ENCODE results near the gene FRK.
"Not testable (repeated sequence)": the region's sequence is repeated elsewhere in the genome, so short reads cannot be mapped to it uniquely, and the experiment has no call there.

FRK gene

GRCh38 chr6:115934145-115934544 lies 126.5 kb downstream of the FRK start:
- DNase-seq, result no peak

GRCh38 chr6:115932481-115932880 lies 128.2 kb downstream of the FRK start:
- no peak for DNase-seq

GRCh38 chr6:115928000-115928399 lies 132.7 kb downstream of the FRK start:
- DNase-seq, result not testable (repeated sequence)

GRCh38 chr6:115922971-115923370 lies 137.7 kb downstream of the FRK start:
- DNase-seq, result no peak

- DNase-seq, result no peak
These were observed 146.6 kb downstream of the FRK start for GRCh38 chr6:115914098-115914497.

GRCh38 chr6:115909923-115910546 lies 150.7 kb downstream of the FRK start:
- DNase-seq, result no peak

DNA sequence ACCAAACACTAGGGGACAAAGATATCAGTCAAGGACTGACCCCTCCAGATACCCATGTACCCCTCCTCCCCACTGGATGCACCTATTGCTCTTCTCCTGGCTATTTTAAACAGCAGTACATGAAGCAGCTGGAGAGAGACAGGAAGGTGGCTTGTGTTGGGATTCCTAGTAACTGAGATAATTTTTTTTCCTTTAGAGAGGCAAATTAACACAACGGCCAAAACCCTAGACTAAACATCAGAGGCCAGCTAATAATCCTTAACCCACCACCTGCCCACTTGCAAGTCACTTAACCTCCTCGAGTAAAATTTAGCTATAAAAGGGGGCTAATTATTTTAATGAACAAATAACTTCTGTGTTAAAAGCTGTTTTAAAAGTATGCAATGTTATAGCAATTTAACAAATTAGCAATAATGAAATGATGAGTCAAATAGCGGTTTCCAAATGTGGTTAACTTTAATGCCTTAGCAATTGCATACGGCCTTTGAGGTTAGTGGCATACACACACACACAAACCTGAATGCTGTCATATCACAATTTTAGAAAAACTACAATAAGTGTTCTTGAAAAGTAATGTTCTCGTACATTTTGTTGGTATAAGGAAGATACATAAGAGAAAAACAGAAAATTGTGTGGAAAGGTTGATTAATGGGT lies 151.7 kb downstream of the FRK start:
- DNase-seq, result no peak

- DNase-seq, result no peak
These were observed 155.2 kb downstream of the FRK start for GRCh38 chr6:115905471-115905870.

DNA sequence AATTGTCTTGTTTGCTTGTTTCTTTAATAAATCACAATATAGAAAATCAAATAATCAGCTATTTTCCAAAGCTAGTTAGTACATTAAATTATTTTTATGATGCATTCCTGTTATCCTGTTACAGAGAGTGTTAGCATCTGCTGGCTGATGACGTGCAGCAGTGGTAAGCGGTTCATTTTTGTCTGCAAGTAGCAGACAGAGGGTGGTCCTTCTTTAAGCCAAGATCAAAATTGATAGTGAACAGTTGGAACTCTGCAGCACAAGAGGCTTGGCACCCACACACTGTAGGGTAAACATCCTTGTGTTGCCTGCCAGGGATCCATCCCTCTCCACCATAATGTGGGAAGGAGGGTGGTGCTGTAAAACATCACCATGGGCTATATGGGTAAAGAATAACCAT lies 158.3 kb downstream of the FRK start:
- DNase-seq, result no peak

- DNase-seq, result no peak
These were observed 158.8 kb downstream of the FRK start for GRCh38 chr6:115901896-115902295.

DNA sequence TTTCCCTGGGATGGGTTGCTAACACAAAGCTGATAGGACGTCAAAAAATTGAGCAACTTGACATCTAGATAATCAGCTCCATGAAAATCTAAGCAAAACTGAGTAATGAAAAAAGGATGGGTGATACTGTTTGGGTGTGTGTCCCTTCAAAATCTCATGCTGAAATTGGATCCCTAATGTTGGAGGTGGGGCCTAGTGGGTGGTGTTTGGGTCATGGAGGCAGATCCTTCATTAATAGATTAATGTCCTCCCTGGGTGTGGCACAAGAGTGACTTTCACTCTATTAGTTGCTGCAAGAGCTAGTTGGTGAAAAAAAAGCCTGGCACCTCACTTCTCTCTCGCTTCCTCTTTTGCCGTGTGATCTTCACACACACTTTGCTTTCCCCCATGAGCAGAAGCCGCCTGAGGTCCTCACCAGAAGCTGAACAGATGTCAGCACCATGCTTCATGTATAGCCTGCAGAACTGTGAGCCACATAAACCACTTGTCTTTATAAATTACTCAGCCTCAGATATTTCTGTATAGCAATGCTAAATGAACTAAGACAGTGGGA lies 160.9 kb downstream of the FRK start:
- DNase-seq, result no peak

DNA sequence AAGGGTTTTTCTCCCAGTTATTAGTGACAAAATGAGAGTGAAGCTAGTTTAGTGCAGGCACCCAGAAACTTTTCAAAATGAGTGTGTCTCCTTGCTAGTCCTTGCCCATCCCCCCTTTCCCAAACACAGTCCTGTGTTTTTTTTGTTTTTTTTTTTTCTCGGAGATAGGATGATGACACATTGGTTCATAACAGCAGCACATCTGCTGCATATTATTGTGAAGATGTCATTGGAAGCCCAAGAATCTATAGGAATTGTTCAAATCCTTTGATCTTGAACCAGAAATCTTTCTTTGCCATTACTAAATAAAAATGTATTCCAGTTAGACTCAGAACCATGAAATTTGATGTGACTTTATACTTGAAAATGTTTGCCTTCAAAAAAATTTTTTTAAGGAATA lies 162.4 kb downstream of the FRK start:
- DNase-seq, result no peak

DNA sequence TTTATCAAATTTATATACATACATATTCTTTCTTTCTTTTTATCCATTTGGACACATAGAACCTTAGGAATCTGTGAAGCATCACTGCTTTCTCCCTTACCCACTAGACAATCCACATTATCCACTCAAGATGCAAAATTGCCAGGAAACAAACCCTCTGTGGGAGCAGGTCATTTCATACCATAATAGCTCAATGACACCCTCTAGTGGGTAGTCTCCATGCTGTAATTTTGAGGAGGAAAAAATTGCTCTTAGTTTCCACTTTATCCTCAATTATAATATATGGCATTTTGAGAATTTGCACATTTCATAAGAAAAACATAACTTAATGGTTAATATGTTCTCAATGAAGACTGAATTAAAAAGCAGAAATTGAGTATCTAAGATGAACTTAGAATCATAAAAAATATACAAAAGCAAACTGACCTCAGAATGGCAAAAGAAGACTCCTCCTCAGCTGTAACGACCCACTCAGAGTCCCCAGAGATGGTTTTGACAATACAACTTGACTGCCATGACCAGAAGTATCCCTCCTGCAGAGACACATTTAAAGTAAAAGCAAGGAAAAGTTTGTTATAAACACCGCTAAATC lies 164.1 kb downstream of the FRK start:
- no peak for DNase-seq

DNA sequence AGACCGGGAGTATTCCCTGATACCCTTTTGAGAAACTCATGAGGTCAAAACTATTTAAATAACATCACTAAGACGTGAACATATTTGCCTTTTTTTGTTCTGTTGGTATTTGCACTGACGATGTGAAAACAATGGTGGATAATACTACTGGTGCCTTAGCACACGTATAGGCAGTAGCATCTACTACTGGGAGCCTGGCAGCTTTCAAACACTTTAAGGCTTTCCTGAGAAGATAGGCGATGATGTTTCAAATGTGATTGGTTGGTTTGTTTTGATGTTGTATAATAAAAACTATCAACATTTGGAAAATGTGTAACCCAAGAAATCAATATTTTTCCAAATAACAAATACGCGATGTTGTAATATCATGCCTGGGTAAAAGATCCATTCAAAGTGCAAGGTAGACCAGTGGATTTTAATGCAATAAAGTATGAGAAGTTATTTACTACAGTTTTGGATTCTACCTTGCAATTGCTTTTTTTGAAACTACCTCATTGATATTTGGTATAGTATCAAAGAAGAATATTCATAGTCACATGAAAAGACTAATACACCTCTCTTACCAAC lies 166.2 kb downstream of the FRK start:
- no peak for DNase-seq

- DNase-seq, result no peak
These were observed 168.9 kb downstream of the FRK start for GRCh38 chr6:115891750-115892149.

DNA sequence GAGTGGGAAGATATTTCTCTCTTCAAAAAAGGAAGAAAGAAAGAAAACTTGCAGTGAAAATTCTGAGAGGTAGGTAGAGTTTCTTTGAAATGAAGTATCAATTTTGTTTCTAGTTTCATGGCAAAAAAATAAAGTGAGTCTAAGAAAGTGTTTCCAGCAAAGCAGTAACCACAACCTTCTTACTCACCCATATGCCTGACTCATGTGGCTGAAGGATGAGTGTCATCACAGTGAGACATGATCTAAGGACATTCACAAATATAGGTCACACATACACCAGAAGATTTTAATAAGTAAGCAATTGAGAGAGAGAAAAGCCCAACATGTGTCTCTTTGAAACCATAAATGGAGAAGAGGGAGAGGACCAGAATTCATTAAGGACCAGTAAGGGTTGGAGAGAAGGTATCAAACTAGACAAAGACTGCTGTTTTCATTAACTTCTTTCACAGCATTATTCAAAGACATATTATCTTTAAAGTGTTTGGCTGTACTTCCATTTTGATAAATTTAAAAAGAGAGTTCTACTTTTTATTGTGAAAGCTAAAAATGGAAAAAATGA lies 169.5 kb downstream of the FRK start:
- no peak for DNase-seq

- DNase-seq, result no peak
These were observed 170.5 kb downstream of the FRK start for GRCh38 chr6:115890238-115890637.

- not testable (repeated sequence) for DNase-seq
These were observed 171.8 kb downstream of the FRK start for GRCh38 chr6:115888687-115889470.

GRCh38 chr6:115887891-115888290 lies 172.8 kb downstream of the FRK start:
- DNase-seq, result no peak

DNA sequence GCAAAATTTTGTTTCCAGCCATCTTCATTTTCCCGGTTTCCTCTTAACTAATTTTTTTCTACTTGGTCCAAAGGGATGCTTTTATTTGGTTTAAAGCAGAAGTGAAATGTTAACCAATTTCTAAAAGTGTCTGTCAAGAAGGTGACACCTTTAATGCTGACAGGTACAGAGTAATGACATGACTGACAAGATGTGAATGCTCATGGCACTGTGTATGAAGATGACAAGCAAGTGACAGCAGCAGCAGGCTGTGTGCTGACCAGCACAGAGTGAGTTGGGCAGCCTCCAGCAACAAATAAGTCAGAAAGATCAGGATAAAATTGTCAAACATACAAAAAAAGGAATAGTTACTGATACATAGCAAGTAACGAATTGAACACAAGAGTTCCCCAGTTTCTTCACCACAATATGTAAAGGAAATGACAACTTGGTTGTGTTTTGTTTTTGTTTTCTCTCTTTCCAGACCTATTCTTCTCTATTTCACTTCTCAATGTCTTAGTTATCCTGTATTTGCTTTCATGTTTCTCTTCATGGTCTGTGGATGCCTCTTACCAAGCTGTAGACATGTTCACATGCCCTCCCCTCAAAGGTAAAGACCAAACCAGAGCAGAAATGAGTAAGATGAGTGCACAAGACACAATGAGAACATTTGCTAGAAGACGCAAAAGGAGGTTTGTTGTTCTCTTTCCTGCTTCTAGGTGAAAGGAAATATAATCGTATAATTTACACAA lies 174.9 kb downstream of the FRK start:
- DNase-seq, result no peak

GRCh38 chr6:115882771-115883170 lies 177.9 kb downstream of the FRK start:
- DNase-seq, result no peak

GRCh38 chr6:115882174-115882573 lies 178.5 kb downstream of the FRK start:
- no peak for DNase-seq
